NOMO-1 treated with dmso at 0.1 percent for 144 hours (cell line): ENCODE measurements around the gene FAM227B.
A peak's percentile ranks its signal among the peaks of the same experiment; 100 is the strongest.
"Not testable (repeated sequence)": the region's sequence is repeated elsewhere in the genome, so short reads cannot be mapped to it uniquely, and the experiment has no call there.

Source experiments
- DNase-seq: peaks from one replicate; lab custom pipeline; 2025; ENCODE audit not compliant: unreplicated experiment; lab: John Stamatoyannopoulos, UW

FAM227B gene

DNA sequence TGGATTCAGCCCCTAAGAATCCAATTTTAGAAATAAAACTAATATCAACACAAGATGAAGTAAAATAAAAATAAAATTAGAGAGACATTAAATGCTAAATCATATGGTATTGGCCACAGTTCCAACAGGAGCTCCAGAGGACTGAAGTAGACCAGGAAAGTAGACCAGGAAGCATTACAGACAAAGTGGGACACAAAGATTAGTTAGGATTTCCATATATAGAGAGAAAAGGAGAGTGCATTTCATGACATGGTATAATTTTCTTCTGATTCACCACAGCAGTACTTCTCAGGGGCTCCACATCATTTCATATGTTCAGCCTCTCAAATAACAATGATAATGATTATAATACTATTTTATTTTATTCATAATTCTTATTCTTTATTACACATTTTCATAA is 179.3 kb downstream of the FAM227B start:
- no peak for DNase-seq

DNA sequence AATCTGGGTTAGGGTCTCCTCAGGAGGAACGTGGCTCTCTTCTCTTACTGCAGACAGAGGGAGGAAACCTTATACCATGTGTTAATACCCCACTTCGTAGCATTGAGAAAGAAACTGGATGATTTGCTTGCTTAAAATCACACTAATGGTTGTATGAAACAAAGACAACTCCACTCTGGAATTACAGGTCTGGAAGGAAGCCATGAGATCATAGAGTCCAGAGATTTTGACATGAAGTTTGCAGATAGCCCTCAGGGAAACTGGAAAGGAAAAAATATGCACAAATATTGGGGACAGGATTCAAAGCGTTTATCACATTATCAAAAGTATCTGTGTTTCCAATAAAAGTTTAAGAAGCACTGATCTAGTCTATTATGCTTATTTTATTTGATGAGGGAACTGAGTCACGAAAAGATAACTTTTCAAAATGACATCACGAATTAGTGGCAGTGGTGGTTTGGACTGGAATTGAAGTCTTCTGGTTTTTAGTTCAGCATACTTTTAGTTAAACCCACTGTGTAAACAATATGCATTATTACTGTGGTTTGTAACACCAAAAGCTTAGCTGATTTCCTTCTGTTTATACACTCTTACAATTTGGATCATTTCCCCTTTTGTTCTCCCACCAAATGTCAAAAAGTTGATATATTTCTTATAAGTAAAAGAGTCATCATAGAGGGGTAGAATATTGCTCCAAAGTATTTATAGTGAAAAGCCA is 180.8 kb downstream of the FAM227B start:
- DNase-seq = peak; percentile 19

DNA sequence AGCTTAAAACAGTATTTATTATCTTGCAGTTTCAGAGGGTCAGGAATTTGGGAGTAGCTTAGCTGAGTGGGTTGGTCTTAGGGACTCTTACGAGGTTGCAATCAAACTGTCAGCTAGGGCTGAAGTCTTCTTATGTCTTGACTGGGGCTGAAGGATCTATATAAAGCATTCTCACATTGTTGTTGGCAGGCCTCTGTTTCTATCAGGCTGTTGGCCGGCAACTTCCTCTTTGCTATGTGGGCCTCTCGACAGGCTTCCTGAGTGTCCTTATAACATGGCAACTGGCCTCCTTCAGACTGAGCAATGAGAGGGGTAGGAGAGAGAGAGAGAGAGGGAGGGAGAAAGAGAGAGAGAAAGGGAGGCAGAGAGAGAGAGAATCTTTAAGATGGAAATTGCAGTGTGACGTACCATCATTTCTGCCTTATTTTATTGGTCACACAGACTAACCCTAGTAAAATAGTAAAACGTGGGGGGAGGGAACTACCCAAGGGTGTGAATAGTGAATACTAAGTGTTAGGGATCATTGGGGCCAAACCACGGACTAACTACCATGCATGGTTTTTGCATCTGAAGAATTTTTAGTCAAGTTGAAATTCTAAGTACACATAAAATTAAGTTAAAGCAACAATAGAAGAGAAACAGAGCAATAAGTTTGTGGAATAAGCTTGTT is 181.5 kb downstream of the FAM227B start:
- peak; percentile 87 for DNase-seq

GRCh38 chr15:49436751-49437150 is 183.9 kb downstream of the FAM227B start:
- no peak for DNase-seq

- no peak for DNase-seq
These were observed 185.4 kb downstream of the FAM227B start for GRCh38 chr15:49435174-49435573.

- no peak for DNase-seq
These were observed 190.6 kb downstream of the FAM227B start for GRCh38 chr15:49430046-49430445.

DNA sequence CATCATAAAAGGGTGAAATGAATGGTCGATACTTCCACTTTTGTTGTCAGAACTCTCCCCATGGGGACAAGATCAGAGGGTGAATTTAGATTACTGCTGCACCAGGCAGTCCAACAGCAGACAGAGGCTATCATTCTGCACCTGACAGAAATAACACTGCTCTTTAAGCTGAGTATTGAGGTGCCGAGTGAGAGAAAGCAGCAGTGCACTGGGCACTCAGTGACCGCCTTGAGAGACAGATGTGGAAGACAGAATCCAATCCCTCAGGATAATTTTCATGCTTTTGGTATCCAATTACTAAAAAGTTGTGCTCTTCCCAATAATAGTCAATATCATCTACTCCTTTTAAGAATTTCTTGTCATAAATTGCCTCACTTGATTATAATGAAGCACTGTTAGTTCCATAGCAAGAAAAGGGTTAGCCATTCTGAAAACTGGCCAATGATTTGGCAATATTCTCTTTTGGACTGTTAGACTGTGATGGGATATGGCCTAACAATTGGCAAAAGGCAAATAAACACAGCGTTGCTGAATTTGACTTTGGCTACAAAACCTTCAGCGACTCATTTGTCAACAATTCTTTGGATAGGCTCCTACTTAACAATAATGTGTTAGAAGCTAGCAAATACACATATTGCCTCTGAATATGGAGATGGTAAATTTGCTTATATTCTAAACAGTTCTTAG is 192.1 kb downstream of the FAM227B start:
- DNase-seq = no peak

DNA sequence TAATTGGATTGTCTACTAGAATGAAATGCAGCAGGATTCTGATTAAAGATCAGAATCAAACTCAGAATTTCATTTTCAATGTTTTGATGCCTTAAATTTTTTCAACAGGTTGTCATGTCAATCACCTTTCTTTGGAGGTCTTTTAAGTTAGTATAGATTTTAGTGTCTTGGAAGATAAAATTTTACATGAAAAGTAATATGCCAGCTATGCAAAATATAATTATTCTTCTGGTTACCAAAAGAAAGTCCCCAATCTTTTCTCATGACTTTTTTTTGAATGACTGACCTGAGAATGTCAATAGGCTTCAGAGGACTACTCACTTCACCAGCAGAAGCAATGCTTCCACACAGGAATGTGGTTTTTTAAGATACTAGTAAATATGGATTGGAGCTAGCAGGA is 193.2 kb downstream of the FAM227B start:
- DNase-seq = no peak

DNA sequence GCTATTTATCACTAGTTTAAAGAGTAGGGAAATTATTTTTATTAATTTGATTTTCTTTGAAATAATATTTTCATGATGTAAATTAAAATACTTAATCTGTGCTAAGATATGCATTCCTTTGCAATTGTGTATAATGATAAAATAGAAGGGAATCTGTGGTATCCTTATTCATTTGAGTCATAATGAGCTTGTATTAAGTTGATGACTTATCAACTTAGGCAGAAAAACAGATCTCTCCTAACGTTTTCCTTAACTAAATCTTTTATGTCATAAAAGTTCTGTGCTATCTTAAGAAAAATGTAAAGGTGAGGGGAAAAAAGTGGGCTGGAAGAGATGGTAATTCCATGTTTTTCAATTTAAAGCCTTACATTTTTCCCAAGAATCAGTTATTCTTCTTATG is 195.7 kb downstream of the FAM227B start:
- no peak for DNase-seq

GRCh38 chr15:49423901-49424550 is 196.6 kb downstream of the FAM227B start:
- DNase-seq = no peak

DNA sequence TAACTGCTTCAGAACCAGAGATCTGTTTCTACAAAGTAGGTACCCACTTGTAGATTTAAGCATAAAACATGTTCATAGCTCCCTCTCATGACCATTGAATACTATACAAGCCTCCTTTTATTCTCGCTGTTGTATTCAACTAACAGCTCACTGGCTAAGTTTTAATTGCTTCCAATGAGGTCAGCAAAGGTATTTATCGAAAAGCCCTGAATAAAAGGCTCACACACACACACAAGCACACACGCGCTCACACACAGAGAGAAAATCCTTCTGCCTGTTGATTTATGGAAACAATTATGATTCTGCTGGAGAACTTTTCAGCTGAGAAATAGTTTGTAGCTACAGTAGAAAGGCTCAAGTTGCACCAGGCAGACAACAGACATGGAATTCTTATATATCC is 197.6 kb downstream of the FAM227B start, which contains the start of gene FGF7:
TSS of gene FGF7 (plus strand) at position 222 of the 400 bp plus-strand sequence. CDS start 1,056 bp downstream, outside the sequence.
- no peak for DNase-seq

GRCh38 chr15:49421991-49422390 is 198.6 kb downstream of the FAM227B start:
- no peak for DNase-seq

DNA sequence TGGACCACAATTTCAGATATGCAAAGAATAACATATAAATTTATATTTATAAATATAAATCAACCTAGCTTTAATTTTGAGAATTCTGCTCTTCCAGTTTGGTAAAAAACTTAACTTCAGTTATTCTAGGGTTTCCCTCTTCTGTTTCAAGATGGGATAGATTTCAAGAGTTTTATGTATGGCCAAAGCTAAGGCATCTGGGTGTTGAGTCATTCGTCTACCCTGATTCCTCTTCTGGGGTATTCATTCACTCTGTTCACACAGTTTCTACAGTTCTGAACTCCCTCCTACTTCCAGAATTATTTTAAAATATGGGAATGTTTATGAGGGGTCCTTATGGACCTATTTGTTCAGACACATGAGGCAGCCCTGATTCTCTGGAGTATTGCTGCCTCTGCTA is 201.8 kb downstream of the FAM227B start:
- DNase-seq = no peak

- DNase-seq = no peak
These were observed 205.0 kb downstream of the FAM227B start for GRCh38 chr15:49415638-49416037.

GRCh38 chr15:49415149-49415548 is 205.5 kb downstream of the FAM227B start:
- DNase-seq = no peak

DNA sequence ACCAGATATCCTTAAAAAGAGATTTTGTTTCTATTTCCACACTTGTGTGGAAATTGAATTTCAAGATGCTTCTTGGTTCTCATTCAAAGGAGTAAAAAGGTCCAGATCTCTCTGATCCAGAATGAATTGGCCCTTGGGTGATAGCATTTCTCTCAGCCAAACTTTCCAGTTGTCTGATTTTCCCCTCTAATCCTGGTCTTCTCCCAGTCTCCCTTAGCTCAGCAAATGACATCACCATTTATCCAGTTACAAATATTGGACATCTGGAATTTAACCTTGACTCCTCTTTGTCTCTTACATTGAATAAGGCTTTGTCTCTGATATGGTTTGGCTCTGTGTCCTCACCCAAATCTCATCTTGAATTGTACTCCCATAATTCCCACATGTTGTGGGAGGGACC is 207.8 kb downstream of the FAM227B start:
- no peak for DNase-seq

- no peak for DNase-seq
These were observed 210.0 kb downstream of the FAM227B start for GRCh38 chr15:49410641-49411040.

- no peak for DNase-seq
These were observed 214.1 kb downstream of the FAM227B start for GRCh38 chr15:49406352-49407118.

GRCh38 chr15:49402515-49403296 is 217.9 kb downstream of the FAM227B start:
- not testable (repeated sequence) for DNase-seq

DNA sequence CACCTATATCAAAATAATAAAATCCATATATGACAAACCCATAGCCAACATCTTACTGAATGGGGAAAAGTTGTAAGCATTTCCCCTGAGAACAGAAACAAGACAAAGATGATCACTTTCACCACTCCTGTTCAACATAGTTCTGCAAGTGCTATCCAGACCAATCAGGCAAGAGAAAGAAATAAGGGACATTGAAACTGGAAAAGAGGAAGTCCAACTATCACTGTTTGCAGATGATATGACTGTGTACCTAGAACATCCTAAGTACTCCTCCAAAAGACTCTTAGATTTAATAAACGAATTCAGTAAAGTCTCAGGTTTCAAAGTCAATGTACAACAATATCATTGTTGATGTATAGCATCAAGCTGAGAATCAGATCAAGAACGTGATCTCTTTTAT is 233.1 kb downstream of the FAM227B start:
- DNase-seq = peak; percentile 10
